H1 (cell line): ENCODE data around the gene PRDM2. TPM values are rescaled to one million over a fixed set of nuclear protein-coding genes. Genes with fewer than 3 reads are reported as not detected.

Experiments
- CTCF ChIA-PET: fragments of 300-600 bp; sonication (Branson Sonifier 250); formaldehyde crosslinking; loops from one replicate; lab custom pipeline; 2021; ENCODE audit not compliant: partially characterized antibody; lab: Charles Lee
- POLR2A ChIA-PET: fragments of 300-600 bp; sonication (Branson Sonifier 250); formaldehyde crosslinking; loops from one replicate; lab custom pipeline; 2021; ENCODE audit warnings: inconsistent platforms; ENCODE audit not compliant: partially characterized antibody; lab: Charles Lee
- DNase-seq, 2 experiments: peaks; one replicate each; pipeline versions ENCODE4 v3.0.0 to v3.0.0-alpha.2; 2010 to 2022; ENCODE audit warnings: low spot score in 2 of 2, low read depth in 1 of 2, mixed read lengths in 1 of 2
- FAIRE-seq: peaks from 2 replicates; lab custom pipeline; 2011; peaks lifted over from hg19 to GRCh38; lab: Jason Lieb, UNC
- H2AFZ ChIP-seq: 2 replicates; pipeline ENCODE4 v1.8.1; 2012; ENCODE audit warnings: low read length, inconsistent platforms
- H2AK5ac ChIP-seq: 2 replicates; pipeline ENCODE4 v1.6.1; 2013; ENCODE audit warnings: low read depth, low read length
- H2BK120ac ChIP-seq: replicated peaks from 2 replicates; pipeline ENCODE3; 2013; ENCODE audit warnings: low read depth, low read length, inconsistent platforms
- H2BK12ac ChIP-seq: 2 replicates; pipeline ENCODE4 v1.6.1; 2013; ENCODE audit warnings: low read depth, low read length
- H2BK15ac ChIP-seq: 2 replicates; pipeline ENCODE4 v1.6.1; 2013; ENCODE audit warnings: low read length
- H2BK20ac ChIP-seq: 2 replicates; pipeline ENCODE4 v1.6.1; 2013; ENCODE audit warnings: low read length
- H2BK5ac ChIP-seq: 2 replicates; pipeline ENCODE4 v1.6.1; 2013; ENCODE audit warnings: low read depth, low read length
- H3K14ac ChIP-seq: 2 replicates; pipeline ENCODE4 v1.6.1; 2013; ENCODE audit warnings: inconsistent platforms; ENCODE audit not compliant: insufficient read length
- H3K18ac ChIP-seq: 2 replicates; pipeline ENCODE4 v1.6.1; 2013; ENCODE audit warnings: low read length; ENCODE audit errors: extremely low read depth
- H3K23ac ChIP-seq: 2 replicates; pipeline ENCODE4 v1.6.1; 2013; ENCODE audit warnings: inconsistent platforms; ENCODE audit not compliant: insufficient read length
- H3K23me2 ChIP-seq: 2 replicates; pipeline ENCODE4 v1.6.1; 2013; ENCODE audit warnings: low read depth, low read length
- H3K27ac ChIP-seq: 2 replicates; pipeline ENCODE4 v1.6.1; 2011; ENCODE audit warnings: low read depth, low read length, inconsistent platforms
- H3K27me3 ChIP-seq, 4 experiments: replicated peaks in 1 of 4; 1 replicate in 1 of 4; 2 replicates in 3 of 4; pipeline versions ENCODE4 v1.6.1 to v1.8.1; 2011 to 2013; ENCODE audit warnings: low read length in 3 of 4, mild to moderate bottlenecking in 3 of 4, inconsistent platforms in 2 of 4, mixed read lengths in 2 of 4, moderate library complexity in 1 of 4; ENCODE audit not compliant: control insufficient read depth in 3 of 4, insufficient read depth in 3 of 4; ENCODE audit errors: extremely low read depth in 1 of 4
- H3K36me3 ChIP-seq, 4 experiments: 2 replicates each; pipeline versions ENCODE4 v1.6.1 to v1.8.1; 2011 to 2013; ENCODE audit warnings: mild to moderate bottlenecking in 4 of 4, low read length in 3 of 4, moderate library complexity in 2 of 4, control low read depth in 1 of 4, inconsistent platforms in 1 of 4; ENCODE audit not compliant: insufficient read depth in 4 of 4, control insufficient read depth in 2 of 4
- H3K4ac ChIP-seq: replicated peaks from 2 replicates; pipeline ENCODE3; 2013; ENCODE audit warnings: low read length, low read depth, mixed read lengths, inconsistent platforms; ENCODE audit not compliant: insufficient read length
- H3K4me1 ChIP-seq, 4 experiments: replicated peaks in 1 of 4; 1 replicate in 1 of 4; 2 replicates in 3 of 4; pipeline versions ENCODE4 v1.6.1 to v1.8.1; 2011 to 2013; ENCODE audit warnings: low read length in 3 of 4, inconsistent platforms in 2 of 4, mixed read lengths in 1 of 4; ENCODE audit not compliant: insufficient read depth in 4 of 4, control insufficient read depth in 3 of 4
- H3K4me2 ChIP-seq, 2 experiments: 2 replicates each; pipeline versions ENCODE4 v1.6.1 to v1.8.1; 2011 to 2013; ENCODE audit warnings: low read depth in 2 of 2, low read length in 2 of 2, control low read depth in 1 of 2, inconsistent platforms in 1 of 2, mild to moderate bottlenecking in 1 of 2; ENCODE audit not compliant: insufficient read depth in 1 of 2
- H3K4me3 ChIP-seq, 4 experiments: fragments of 200-600, 300-600 bp in 1 of 4; sonication (generic), shearing (Covaris generic), sonication (Bioruptor Twin) in 1 of 4; 2 replicates each; pipeline versions ENCODE4 v1.5.1 to v1.8.1; 2011 to 2016; ENCODE audit warnings: low read length in 4 of 4, low read depth in 3 of 4, control low read depth in 2 of 4, inconsistent platforms in 2 of 4, mild to moderate bottlenecking in 2 of 4, mixed read lengths in 1 of 4, moderate library complexity in 1 of 4; ENCODE audit not compliant: insufficient read depth in 2 of 4; ENCODE audit errors: extremely low read depth in 1 of 4
- H3K56ac ChIP-seq: replicated peaks from 2 replicates; pipeline ENCODE3; 2013; ENCODE audit warnings: low read depth, mild to moderate bottlenecking, mixed read lengths, low read length, inconsistent platforms; ENCODE audit not compliant: insufficient read length
- H3K79me1 ChIP-seq: 2 replicates; pipeline ENCODE4 v1.6.1; 2013; ENCODE audit warnings: low read depth, low read length, control low read depth
- H3K79me2 ChIP-seq, 2 experiments: 2 replicates each; pipeline versions ENCODE4 v1.6.1 to v1.8.1; 2012 to 2013; ENCODE audit warnings: low read length in 2 of 2, mild to moderate bottlenecking in 2 of 2, inconsistent platforms in 1 of 2; ENCODE audit not compliant: insufficient read depth in 2 of 2, control insufficient read depth in 1 of 2
- H3K9ac ChIP-seq, 4 experiments: replicated peaks in 1 of 4; 1 replicate in 1 of 4; 2 replicates in 3 of 4; pipeline versions ENCODE4 v1.6.1 to v1.8.1; 2011 to 2013; ENCODE audit warnings: low read depth in 3 of 4, low read length in 3 of 4, control low read depth in 2 of 4, mild to moderate bottlenecking in 2 of 4, moderate library complexity in 2 of 4, inconsistent platforms in 1 of 4; ENCODE audit errors: extremely low read depth in 1 of 4
- H3K9me3 ChIP-seq, 2 experiments: 2 replicates each; pipeline versions ENCODE4 v1.6.1 to v1.8.1; 2012 to 2013; ENCODE audit warnings: mild to moderate bottlenecking in 2 of 2, moderate library complexity in 2 of 2, control low read depth in 1 of 2, inconsistent platforms in 1 of 2, low read depth in 1 of 2, low read length in 1 of 2, mixed read lengths in 1 of 2; ENCODE audit not compliant: insufficient read depth in 2 of 2
- H4K20me1 ChIP-seq, 2 experiments: replicated peaks in 1 of 2; 2 replicates each; pipeline versions ENCODE3 to v1.8.1; 2011 to 2013; ENCODE audit warnings: inconsistent platforms in 2 of 2, low read length in 2 of 2, mild to moderate bottlenecking in 1 of 2; ENCODE audit not compliant: insufficient read depth in 2 of 2, control insufficient read depth in 1 of 2
- H4K5ac ChIP-seq: 2 replicates; pipeline ENCODE4 v1.6.1; 2013; ENCODE audit warnings: low read length, low read depth, mixed read lengths, inconsistent platforms; ENCODE audit not compliant: insufficient read length
- H4K8ac ChIP-seq: 2 replicates; pipeline ENCODE4 v1.8.0; 2013; ENCODE audit warnings: mild to moderate bottlenecking, moderate library complexity, low read length, inconsistent platforms; ENCODE audit not compliant: insufficient read depth; ENCODE audit errors: extremely low read depth
- H4K91ac ChIP-seq: replicated peaks from 2 replicates; pipeline ENCODE3; 2013; ENCODE audit warnings: low read length, mixed read lengths, inconsistent platforms; ENCODE audit not compliant: insufficient read length
- BACH1 ChIP-seq: IDR thresholded peaks from 2 replicates; pipeline ENCODE4 v1.6.1; 2012; ENCODE audit warnings: low read length, improper control_type of control experiment
- BRCA1 ChIP-seq: IDR thresholded peaks from 2 replicates; pipeline ENCODE4 v1.6.1; 2012; ENCODE audit warnings: low read depth, low read length, improper control_type of control experiment
- CBX5 ChIP-seq: fragments of 300-800, 300-1000 bp; sonication (generic); IDR thresholded peaks from 2 replicates; pipeline ENCODE4 v1.7.1; 2016; ENCODE audit warnings: antibody characterized with exemption, low read length, low read depth
- CHD1 ChIP-seq: IDR thresholded peaks from 2 replicates; pipeline ENCODE4 v1.6.1; 2012; ENCODE audit warnings: low read depth, low read length, improper control_type of control experiment
- CHD2 ChIP-seq: IDR thresholded peaks from 2 replicates; pipeline ENCODE4 v1.6.1; 2012; ENCODE audit warnings: low read length, improper control_type of control experiment
- CTBP2 ChIP-seq: IDR thresholded peaks from 2 replicates; pipeline ENCODE4 v1.7.0; 2011; ENCODE audit warnings: borderline replicate concordance, mild to moderate bottlenecking, moderate library complexity, mixed read lengths, low read length; ENCODE audit not compliant: insufficient read depth, insufficient read length
- EP300 ChIP-seq, 2 experiments: IDR thresholded peaks; 1 replicate in 1 of 2; 2 replicates in 1 of 2; pipeline ENCODE4 v1.6.1; 2011 to 2012; ENCODE audit warnings: low read depth in 2 of 2, low read length in 2 of 2, mild to moderate bottlenecking in 2 of 2, borderline replicate concordance in 1 of 2, inconsistent platforms in 1 of 2, moderate library complexity in 1 of 2
- EZH2 ChIP-seq: fragments of 200-600 bp; sonication (generic); IDR thresholded peaks from 2 replicates; pipeline ENCODE4 v1.7.1; 2012; ENCODE audit warnings: low read depth, mild to moderate bottlenecking, moderate library complexity, low read length, inconsistent platforms; ENCODE audit not compliant: severe bottlenecking
- FOSL1 ChIP-seq: IDR thresholded peaks from 2 replicates; pipeline ENCODE4 v1.6.1; 2011; ENCODE audit warnings: mild to moderate bottlenecking, low read depth, low read length, moderate library complexity; ENCODE audit not compliant: insufficient read depth
- GTF2F1 ChIP-seq: IDR thresholded peaks from 2 replicates; pipeline ENCODE4 v1.6.1; 2012; ENCODE audit warnings: low read depth, low read length, improper control_type of control experiment, borderline replicate concordance
- HDAC2 ChIP-seq, 2 experiments: fragments of 300-600 bp in 1 of 2; sonication (generic) in 1 of 2; IDR thresholded peaks; 2 replicates each; pipeline ENCODE4 v1.6.1; 2011 to 2012; ENCODE audit warnings: low read depth in 2 of 2, low read length in 2 of 2, mild to moderate bottlenecking in 2 of 2, moderate library complexity in 2 of 2, borderline replicate concordance in 1 of 2, inconsistent platforms in 1 of 2
- JUN ChIP-seq: IDR thresholded peaks from 2 replicates; pipeline ENCODE4 v1.6.1; 2011; ENCODE audit warnings: low read depth, mild to moderate bottlenecking, improper control_type of control experiment, low read length
- KDM4A ChIP-seq: IDR thresholded peaks from one replicate; pipeline ENCODE4 v1.7.1; 2012; ENCODE audit warnings: low read depth, mild to moderate bottlenecking, moderate library complexity, low read length, inconsistent platforms; ENCODE audit not compliant: severe bottlenecking
- RNF2 ChIP-seq: fragments of 200-900, 300-1000 bp; sonication (generic); IDR thresholded peaks from 2 replicates; pipeline ENCODE4 v1.7.1; 2016; ENCODE audit warnings: borderline replicate concordance, low read depth, mild to moderate bottlenecking, antibody characterized with exemption, low read length; ENCODE audit not compliant: poor library complexity, severe bottlenecking; ENCODE audit errors: missing control alignments
- WGBS, 2 experiments: shearing (Covaris generic) in 1 of 2; methylation state at CpG; one replicate each; pipeline versions ENCODE4 v1.1.6 to v1.1.7; 2013 to 2015; ENCODE audit warnings: low lambda C conversion rate in 2 of 2, mixed read lengths in 2 of 2, inconsistent platforms in 1 of 2, low coverage in 1 of 2, missing lambda C conversion rate in 1 of 2; ENCODE audit not compliant: insufficient replicate concordance in 2 of 2, insufficient coverage in 1 of 2, insufficient read length in 1 of 2; ENCODE audit errors: extremely low coverage in 1 of 2, missing lambda C conversion rate in 1 of 2; 5-methylcytosine and 5-hydroxymethylcytosine counted together
- polyA plus RNA-seq, 7 experiments: library from polyadenylated mRNA; depleted of rRNA in 3 of 7; stranded (reverse) in 5 of 7; unstranded in 2 of 7; fragments of >200 nt in 5 of 7; fragments of 200-250 nt in 2 of 7; gene quantifications; 1 replicate in 5 of 7; 2 replicates in 1 of 7; 4 replicates in 1 of 7; pipeline versions ENCODE4 v1.2.1 to v1.2.3, GENCODE V29; 2011 to 2013; ENCODE audit warnings: missing spikeins in 2 of 7, mixed read lengths in 2 of 7
- total RNA-seq: library from RNA; stranded (reverse); fragmentation: NEBNext Ultra II Directional; extraction: Animal tissue kit (Norgen Biotek cat#: 25700); gene quantifications from 2 replicates; pipeline ENCODE4 v1.2.1, GENCODE V29; 2021

Gene PRDM2
- total and polyA plus RNA-seq, 2 of the 8 experiments (the other 6 are each of a cell fraction or from before 2014, with no cell fraction given): 5.8 to 21.2 TPM

GRCh38 chr1:13651279-13651678 is 48.7 kb upstream of the PRDM2 start:
- 88% methylated on average over 3 of the region's 3 CpGs; no CpG with 5 or more reads in 1 of the 2 experiments for WGBS, 2 experiments
- Histone ChIP-seq H2BK12ac (no peak overlapping the region), H4K91ac (no peak overlapping the region), H3K79me1 (no peaks in the 10 kb centered on the region), H3K9me3 (peaks cover 0 to 2% of the 10 kb centered on the region in 2 experiments; a peak in 3 of 4 replicates), H3K4ac (no peak overlapping the region), H3K27ac (no peak overlapping the region), H4K8ac (no peak overlapping the region), H2BK5ac (no peak overlapping the region), H4K20me1 (no peaks in the 10 kb centered on the region), H4K5ac (no peak overlapping the region), H3K4me3 (no peak overlapping the region), H3K23me2 (no peaks in the 10 kb centered on the region), H3K18ac (no peak overlapping the region), H2AFZ (no peak overlapping the region), H3K4me1 (no peaks in the 10 kb centered on the region), H3K14ac (no peak overlapping the region), H3K79me2 (no peaks in the 10 kb centered on the region), H2BK20ac (no peak overlapping the region), H3K56ac (no peak overlapping the region), H2BK120ac (no peak overlapping the region), H3K23ac (no peak overlapping the region), H3K4me2 (no peak overlapping the region), H3K27me3 (no peaks in the 10 kb centered on the region), H2BK15ac (no peak overlapping the region), H2AK5ac (no peak overlapping the region), H3K36me3 (no peaks in the 10 kb centered on the region), H3K9ac (no peak overlapping the region)
- DNase-seq (no peak), FAIRE-seq (no peak)
- POLR2A ChIA-PET: no interaction called here
- CTCF ChIA-PET: no interaction called here
- no peak for TF ChIP-seq GTF2F1
- no peak for TF ChIP-seq CHD1
- TF ChIP-seq RNF2: no peak
- TF ChIP-seq EP300 (IDR thresholded peaks at IDR 0.05; ENCODE audit: borderline replicate concordance in 1 of 2, low read depth in 2 of 2, low read length in 2 of 2): no peak
- no peak for TF ChIP-seq EZH2
- TF ChIP-seq BRCA1: no peak
- TF ChIP-seq CBX5: no peak
- no peak for TF ChIP-seq JUN
- no peak for TF ChIP-seq FOSL1
- no peak for TF ChIP-seq HDAC2 (IDR thresholded peaks at IDR 0.05; ENCODE audit: borderline replicate concordance in 1 of 2, low read depth in 2 of 2, low read length in 2 of 2)
- TF ChIP-seq CTBP2: no peak
- no peak for TF ChIP-seq CHD2
- TF ChIP-seq KDM4A: no peak
- no peak for TF ChIP-seq BACH1
